PC-3 (cell line): ENCODE results near the gene TUBGCP6. TPM values are rescaled to one million over a fixed set of nuclear protein-coding genes. Genes with fewer than 3 reads are reported as not detected.

Experiments
- ATAC-seq: fragments of 200-7000 bp; cut with Tn5 transposase; 2 replicates; pipeline ENCODE4 v1.9.1; 2020; ENCODE audit warnings: mild to moderate bottlenecking, moderate library complexity
- BruUV-seq: library from RNA; stranded (reverse); fragments of 400-500 nt; replicated peaks from 2 replicates; lab custom pipeline; 2021; lab: Mats Ljungman, UMichigan
- CTCF ChIA-PET: fragments of 300-600 bp; sonication (Branson Sonifier 250); formaldehyde crosslinking; loops from one replicate; lab custom pipeline; 2022; ENCODE audit warnings: antibody characterized with exemption; lab: Charles Lee
- POLR2A ChIA-PET: fragments of 300-600 bp; sonication (Branson Sonifier 250); formaldehyde crosslinking; loops from one replicate; lab custom pipeline; 2022; ENCODE audit warnings: antibody characterized with exemption; ENCODE audit not compliant: unreplicated experiment; lab: Charles Lee
- DNase-seq: peaks from one replicate; pipeline ENCODE4 v3.0.0-alpha.2; 2015
- H2AFZ ChIP-seq: fragments of 300-600 bp; sonication (generic); 2 replicates; pipeline ENCODE4 v1.6.0; 2016; ENCODE audit warnings: antibody characterized with exemption, low read length
- H3F3A ChIP-seq: fragments of 300-600 bp; sonication (generic); one replicate; pipeline ENCODE4 v1.6.0; 2017; ENCODE audit warnings: antibody characterized with exemption, low read length, control low read depth, mild to moderate bottlenecking; ENCODE audit not compliant: unreplicated experiment
- H3K27ac ChIP-seq: fragments of 300-600 bp; sonication (generic); 2 replicates; pipeline ENCODE4 v1.5.1; 2016; ENCODE audit warnings: mild to moderate bottlenecking, low read length
- H3K27me3 ChIP-seq: fragments of 300-600 bp; sonication (generic); 2 replicates; pipeline ENCODE4 v1.6.1; 2016; ENCODE audit warnings: low read length, mixed read lengths
- H3K36me3 ChIP-seq: fragments of 300-600 bp; sonication (generic); 2 replicates; pipeline ENCODE4 v1.6.1; 2016; ENCODE audit warnings: low read depth, mixed run types, low read length, mixed read lengths
- H3K4me1 ChIP-seq: fragments of 300-600 bp; sonication (generic); 2 replicates; pipeline ENCODE4 v1.5.1; 2016; ENCODE audit warnings: low read length; ENCODE audit not compliant: insufficient read depth
- H3K4me2 ChIP-seq: fragments of 300-600 bp; sonication (generic); 2 replicates; pipeline ENCODE4 v1.6.0; 2016; ENCODE audit warnings: low read length
- H3K4me3 ChIP-seq: fragments of 300-600 bp; sonication (generic); 2 replicates; pipeline ENCODE4 v1.5.1; 2016; ENCODE audit warnings: mild to moderate bottlenecking, low read length, mixed read lengths
- H3K79me2 ChIP-seq: fragments of 300-600 bp; sonication (generic); 2 replicates; pipeline ENCODE4 v1.6.1; 2017; ENCODE audit warnings: low read length, mixed read lengths
- H3K9ac ChIP-seq: fragments of 300-600 bp; sonication (generic); 2 replicates; pipeline ENCODE4 v1.6.0; 2016; ENCODE audit warnings: mild to moderate bottlenecking, low read length
- H3K9me2 ChIP-seq: fragments of 300-600 bp; sonication (generic); replicated peaks from 2 replicates; pipeline ENCODE4 v1.6.1; 2016; ENCODE audit warnings: mixed run types, low read length, mixed read lengths
- H3K9me3 ChIP-seq: fragments of 300-600 bp; sonication (generic); 2 replicates; pipeline ENCODE4 v1.6.1; 2016; ENCODE audit warnings: low read length, mixed read lengths
- H4K20me1 ChIP-seq: fragments of 300-600 bp; sonication (generic); 2 replicates; pipeline ENCODE4 v1.6.1; 2016; ENCODE audit warnings: low read length, mixed read lengths
- CTCF ChIP-seq: fragments of 300-600 bp; sonication (generic); conservative IDR thresholded peaks from 2 replicates; pipeline ENCODE4 v1.5.1; 2017; ENCODE audit warnings: antibody characterized with exemption, low read depth, mild to moderate bottlenecking, low read length
- EZH2 ChIP-seq: fragments of 300-600 bp; sonication (generic); IDR thresholded peaks from one replicate; pipeline ENCODE4 v1.6.1; 2017; ENCODE audit warnings: antibody characterized with exemption, mild to moderate bottlenecking, low read length; ENCODE audit not compliant: unreplicated experiment
- EZH2phosphoT487 ChIP-seq: fragments of 300-600 bp; sonication (generic); IDR thresholded peaks from 2 replicates; pipeline ENCODE4 v1.6.1; 2018; ENCODE audit warnings: mild to moderate bottlenecking, antibody characterized with exemption, low read length, borderline replicate concordance
- intact Hi-C: fragments of 100-400 bp; cut with micrococcal nuclease; formaldehyde crosslinking; loops from 2 replicates; pipeline ENCODE4 v1.9.0; 2023
- total RNA-seq: library from RNA; depleted of rRNA; stranded (reverse); fragments of >200 nt; gene quantifications from 2 replicates; pipeline ENCODE4 v1.2.3, GENCODE V29; 2014

The TUBGCP6 gene
- total RNA-seq, 1 experiment from 2014 or later, result 32.1 TPM

- TF ChIP-seq EZH2, result no peak
- no peak for TF ChIP-seq CTCF
- TF ChIP-seq EZH2phosphoT487, result no peak
- H3K4me3 ChIP-seq, result no peak overlapping the region
- ATAC-seq, result no peak
- no peak overlapping the region for H3K9ac ChIP-seq
- BruUV-seq, result no TSS peak
- no peaks in the 10 kb centered on the region for H3K9me2 ChIP-seq
- POLR2A ChIA-PET, result no interaction called here
- no peak overlapping the region for H2AFZ ChIP-seq
- CTCF ChIA-PET, result no interaction called here
- intact Hi-C loops, result no loop called here
- no peaks in the 10 kb centered on the region for H3K9me3 ChIP-seq
- no peaks in the 10 kb centered on the region for H3K4me1 ChIP-seq
- H3K27ac ChIP-seq, result no peak overlapping the region
- no peaks in the 10 kb centered on the region for H3K36me3 ChIP-seq
- H3K79me2 ChIP-seq, result peaks cover 28% of the 10 kb centered on the region
- H3K4me2 ChIP-seq, result no peak overlapping the region
- no peaks in the 10 kb centered on the region for H3F3A ChIP-seq
- H4K20me1 ChIP-seq, result no peaks in the 10 kb centered on the region
- DNase-seq, result no peak
- H3K27me3 ChIP-seq, result no peaks in the 10 kb centered on the region
Observed at GRCh38 chr22:50233223-50233622, 11.6 kb downstream of the TUBGCP6 start.

- Histone ChIP-seq H3K4me1 (no peaks in the 10 kb centered on the region), H3K9me2 (no peaks in the 10 kb centered on the region), H3K27me3 (no peaks in the 10 kb centered on the region), H4K20me1 (no peaks in the 10 kb centered on the region), H3K27ac (no peak overlapping the region), H3K4me3 (no peak overlapping the region), H3K4me2 (no peak overlapping the region), H2AFZ (no peak overlapping the region), H3K36me3 (no peaks in the 10 kb centered on the region), H3F3A (no peaks in the 10 kb centered on the region), H3K9ac (no peak overlapping the region), H3K79me2 (peaks cover 28% of the 10 kb centered on the region), H3K9me3 (no peaks in the 10 kb centered on the region)
- POLR2A ChIA-PET, result no interaction called here
- BruUV-seq, result no TSS peak
- CTCF ChIA-PET, result no interaction called here
- ATAC-seq (no peak), DNase-seq (no peak)
- TF ChIP-seq CTCF, result no peak
- TF ChIP-seq EZH2, result no peak
- no peak for TF ChIP-seq EZH2phosphoT487
- intact Hi-C loops, result no loop called here
Observed at GRCh38 chr22:50232481-50233151, 12.2 kb downstream of the TUBGCP6 start.

GRCh38 chr22:50229370-50229769 is 15.5 kb downstream of the TUBGCP6 start:
- H3K4me2 ChIP-seq, result no peak overlapping the region
- intact Hi-C loops, result no loop called here
- ChIA-PET CTCF (no interaction called here), POLR2A (no interaction called here)
- no peak overlapping the region for H3K27ac ChIP-seq
- no TSS peak for BruUV-seq
- ATAC-seq, result no peak
- no peak overlapping the region for H2AFZ ChIP-seq
- H3K27me3 ChIP-seq, result no peaks in the 10 kb centered on the region
- no peaks in the 10 kb centered on the region for H3K9me3 ChIP-seq
- no peaks in the 10 kb centered on the region for H3K36me3 ChIP-seq
- TF ChIP-seq EZH2phosphoT487, result no peak
- no peak for TF ChIP-seq CTCF
- TF ChIP-seq EZH2, result no peak
- H3K4me1 ChIP-seq, result no peaks in the 10 kb centered on the region
- H3K9me2 ChIP-seq, result no peaks in the 10 kb centered on the region
- H3K4me3 ChIP-seq, result no peak overlapping the region
- no peak for DNase-seq
- no peak overlapping the region for H3K9ac ChIP-seq
- H3K79me2 ChIP-seq, result no peaks in the 10 kb centered on the region
- H3F3A ChIP-seq, result no peaks in the 10 kb centered on the region
- H4K20me1 ChIP-seq, result no peaks in the 10 kb centered on the region
